PFSK-1 (cell line): ENCODE measurements around the gene ZNF394. TPM values are rescaled to one million over a fixed set of nuclear protein-coding genes. Genes with fewer than 3 reads are reported as not detected.
A peak's percentile ranks its signal among the peaks of the same experiment; 100 is the strongest.

ENCODE experiments used
- FOXP2 ChIP-seq: optimal IDR thresholded peaks from 2 replicates; pipeline ENCODE3; 2011; ENCODE audit warnings: borderline replicate concordance, control low read depth, inconsistent platforms; ENCODE audit not compliant: insufficient read depth; ENCODE audit errors: extremely low read length, extremely low read depth
- POLR2AphosphoS5 ChIP-seq: IDR thresholded peaks from 2 replicates; pipeline ENCODE4 v1.6.1; 2012; ENCODE audit warnings: low read depth, mild to moderate bottlenecking, control low read depth, low read length, moderate library complexity
- SIN3A ChIP-seq: IDR thresholded peaks from 2 replicates; pipeline ENCODE4 v1.6.1; 2012; ENCODE audit warnings: mild to moderate bottlenecking, low read length, moderate library complexity, borderline replicate concordance; ENCODE audit not compliant: insufficient read depth
- TAF1 ChIP-seq: IDR thresholded peaks from 2 replicates; pipeline ENCODE4 v1.6.1; 2012; ENCODE audit warnings: low read length, control low read depth, borderline replicate concordance; ENCODE audit not compliant: insufficient read depth
- polyA plus RNA-seq: library from polyadenylated mRNA; unstranded; fragments of >200 nt; gene quantifications from one replicate; pipeline ENCODE4 v1.2.1, GENCODE V29; 2012; ENCODE audit warnings: low read depth, missing spikeins; ENCODE audit not compliant: insufficient read length
- TF ChIP-seq, protein P1 (sequence below), 2 experiments: IDR thresholded peaks; 2 replicates each; pipeline versions ENCODE4 v1.6.1 to v1.8.0; 2011 to 2012; ENCODE audit warnings: low read depth in 2 of 2, low read length in 2 of 2, control low read depth in 1 of 2, inconsistent platforms in 1 of 2, mild to moderate bottlenecking in 1 of 2, moderate library complexity in 1 of 2; ENCODE audit not compliant: insufficient read depth in 1 of 2

The ZNF394 gene
- 13.4 TPM for polyA plus RNA-seq

- TF ChIP-seq SIN3A (no peak; the same call in 1 of the 2 replicates), TAF1 (peak; percentile 77; the same call in 1 of the 2 replicates), POLR2AphosphoS5 (peak; percentile 83; the same call in 1 of the 2 replicates), FOXP2 (peak; percentile 79)
- TF ChIP-seq, protein P1, sequence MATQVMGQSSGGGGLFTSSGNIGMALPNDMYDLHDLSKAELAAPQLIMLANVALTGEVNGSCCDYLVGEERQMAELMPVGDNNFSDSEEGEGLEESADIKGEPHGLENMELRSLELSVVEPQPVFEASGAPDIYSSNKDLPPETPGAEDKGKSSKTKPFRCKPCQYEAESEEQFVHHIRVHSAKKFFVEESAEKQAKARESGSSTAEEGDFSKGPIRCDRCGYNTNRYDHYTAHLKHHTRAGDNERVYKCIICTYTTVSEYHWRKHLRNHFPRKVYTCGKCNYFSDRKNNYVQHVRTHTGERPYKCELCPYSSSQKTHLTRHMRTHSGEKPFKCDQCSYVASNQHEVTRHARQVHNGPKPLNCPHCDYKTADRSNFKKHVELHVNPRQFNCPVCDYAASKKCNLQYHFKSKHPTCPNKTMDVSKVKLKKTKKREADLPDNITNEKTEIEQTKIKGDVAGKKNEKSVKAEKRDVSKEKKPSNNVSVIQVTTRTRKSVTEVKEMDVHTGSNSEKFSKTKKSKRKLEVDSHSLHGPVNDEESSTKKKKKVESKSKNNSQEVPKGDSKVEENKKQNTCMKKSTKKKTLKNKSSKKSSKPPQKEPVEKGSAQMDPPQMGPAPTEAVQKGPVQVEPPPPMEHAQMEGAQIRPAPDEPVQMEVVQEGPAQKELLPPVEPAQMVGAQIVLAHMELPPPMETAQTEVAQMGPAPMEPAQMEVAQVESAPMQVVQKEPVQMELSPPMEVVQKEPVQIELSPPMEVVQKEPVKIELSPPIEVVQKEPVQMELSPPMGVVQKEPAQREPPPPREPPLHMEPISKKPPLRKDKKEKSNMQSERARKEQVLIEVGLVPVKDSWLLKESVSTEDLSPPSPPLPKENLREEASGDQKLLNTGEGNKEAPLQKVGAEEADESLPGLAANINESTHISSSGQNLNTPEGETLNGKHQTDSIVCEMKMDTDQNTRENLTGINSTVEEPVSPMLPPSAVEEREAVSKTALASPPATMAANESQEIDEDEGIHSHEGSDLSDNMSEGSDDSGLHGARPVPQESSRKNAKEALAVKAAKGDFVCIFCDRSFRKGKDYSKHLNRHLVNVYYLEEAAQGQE (IDR thresholded peaks at IDR 0.05; ENCODE audit: insufficient read depth in 1 of 2, low read depth in 2 of 2, low read length in 2 of 2) = no peak; a peak in 1 of 4 replicates
Measured at GRCh38 chr7:99499721-99500636, at the start of gene ZNF394. ZNF394 (minus strand) TSS chr7:99500281; CDS start chr7:99500093, 188 bp downstream.

DNA sequence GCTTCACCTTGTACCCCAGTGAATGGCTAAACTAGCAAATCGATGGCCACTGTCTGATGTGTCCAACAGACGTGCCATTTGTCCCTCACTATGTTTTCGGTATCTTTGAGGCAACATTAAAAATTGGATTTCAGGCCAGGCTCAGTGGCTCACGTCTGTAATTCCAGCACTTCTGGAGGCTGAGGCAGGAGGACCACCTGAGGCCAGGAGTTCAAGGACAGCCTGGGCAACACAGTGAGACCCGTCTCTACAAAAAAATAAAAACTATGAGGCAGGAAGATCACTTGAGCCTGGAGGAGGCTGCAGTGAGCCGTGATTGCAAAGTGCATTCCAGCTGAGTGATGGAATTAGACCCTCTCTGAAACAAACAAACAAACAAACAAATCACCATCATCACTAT lies 43.8 kb upstream of the ZNF394 start:
- TF ChIP-seq, protein P1 (IDR thresholded peaks at IDR 0.05; ENCODE audit: insufficient read depth in 1 of 2, low read depth in 2 of 2, low read length in 2 of 2) = no peak
- TF ChIP-seq FOXP2 (no peak), TAF1 (no peak), POLR2AphosphoS5 (no peak), SIN3A (no peak)

- TF ChIP-seq SIN3A (no peak), TAF1 (no peak), FOXP2 (no peak), POLR2AphosphoS5 (no peak)
- TF ChIP-seq, protein P1 (IDR thresholded peaks at IDR 0.05; ENCODE audit: insufficient read depth in 1 of 2, low read depth in 2 of 2, low read length in 2 of 2) = no peak
Measured at GRCh38 chr7:99543081-99543671, 43.1 kb upstream of the ZNF394 start.

- TF ChIP-seq, protein P1 (IDR thresholded peaks at IDR 0.05; ENCODE audit: insufficient read depth in 1 of 2, low read depth in 2 of 2, low read length in 2 of 2) = no peak
- no peak for TF ChIP-seq POLR2AphosphoS5
- no peak for TF ChIP-seq FOXP2
- no peak for TF ChIP-seq TAF1
- no peak for TF ChIP-seq SIN3A
Measured at GRCh38 chr7:99541212-99541611, 41.1 kb upstream of the ZNF394 start.
